Measurements from ENCODE around the gene MED16.

Gene MED16

DNA sequence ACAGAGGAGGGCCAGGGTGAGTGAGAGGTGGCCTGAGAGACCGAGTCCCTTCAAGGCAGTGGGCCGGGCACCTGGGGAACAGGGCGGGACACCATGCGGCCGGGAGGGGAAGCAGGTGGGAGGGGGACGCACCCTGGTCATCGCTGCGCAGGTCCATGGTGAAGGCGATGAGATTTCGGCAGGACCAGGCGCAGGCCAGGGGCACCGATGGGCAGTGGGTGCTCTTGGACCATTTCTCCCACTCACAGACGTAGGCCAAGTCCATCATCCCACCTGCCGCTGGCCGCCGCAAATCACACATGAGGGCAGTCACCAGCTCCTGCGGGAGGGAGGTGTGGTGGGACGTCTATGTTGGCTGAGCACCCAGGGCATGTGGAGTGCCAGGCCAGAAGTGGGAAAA, 2.2 kb downstream of the MED16 start:
- H3K9me3 ChIP-seq (ENCODE audit: insufficient read depth, low read length, severe bottlenecking): no peaks in the 10 kb centered on the region
- ATAC-seq (ENCODE audit: insufficient read depth, low read depth) (no peak), DNase-seq (no peak)
- no peak overlapping the region for H3K27ac ChIP-seq (ENCODE audit: low read length)
- no peak overlapping the region for H2AFZ ChIP-seq (ENCODE audit: low read depth, low read length)
- peaks cover 27% of the 10 kb centered on the region for H3K4me1 ChIP-seq (ENCODE audit: insufficient read depth, low read length)
- no peaks in the 10 kb centered on the region for H3K27me3 ChIP-seq (ENCODE audit: insufficient read depth, low read length, poor library complexity)
- peaks cover 1% of the 10 kb centered on the region; the same call in 1 of the 2 replicates for H4K20me1 ChIP-seq (ENCODE audit: insufficient read depth, low read length)
- H3K4me2 ChIP-seq (ENCODE audit: insufficient read depth, low read length): peak overlapping the region; percentile 28
- TF ChIP-seq, protein P1, sequence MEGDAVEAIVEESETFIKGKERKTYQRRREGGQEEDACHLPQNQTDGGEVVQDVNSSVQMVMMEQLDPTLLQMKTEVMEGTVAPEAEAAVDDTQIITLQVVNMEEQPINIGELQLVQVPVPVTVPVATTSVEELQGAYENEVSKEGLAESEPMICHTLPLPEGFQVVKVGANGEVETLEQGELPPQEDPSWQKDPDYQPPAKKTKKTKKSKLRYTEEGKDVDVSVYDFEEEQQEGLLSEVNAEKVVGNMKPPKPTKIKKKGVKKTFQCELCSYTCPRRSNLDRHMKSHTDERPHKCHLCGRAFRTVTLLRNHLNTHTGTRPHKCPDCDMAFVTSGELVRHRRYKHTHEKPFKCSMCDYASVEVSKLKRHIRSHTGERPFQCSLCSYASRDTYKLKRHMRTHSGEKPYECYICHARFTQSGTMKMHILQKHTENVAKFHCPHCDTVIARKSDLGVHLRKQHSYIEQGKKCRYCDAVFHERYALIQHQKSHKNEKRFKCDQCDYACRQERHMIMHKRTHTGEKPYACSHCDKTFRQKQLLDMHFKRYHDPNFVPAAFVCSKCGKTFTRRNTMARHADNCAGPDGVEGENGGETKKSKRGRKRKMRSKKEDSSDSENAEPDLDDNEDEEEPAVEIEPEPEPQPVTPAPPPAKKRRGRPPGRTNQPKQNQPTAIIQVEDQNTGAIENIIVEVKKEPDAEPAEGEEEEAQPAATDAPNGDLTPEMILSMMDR (IDR thresholded peaks at IDR 0.05; ENCODE audit: borderline replicate concordance, extremely low read depth, low read length, poor library complexity, severe bottlenecking): no peak
- no peak for TF ChIP-seq EZH2 (IDR thresholded peaks at IDR 0.05; ENCODE audit: borderline replicate concordance, low read depth, low read length, severe bottlenecking)
- H3K36me3 ChIP-seq (ENCODE audit: insufficient read depth, low read length): peaks cover 47% of the 10 kb centered on the region
- no peak overlapping the region for H3K9ac ChIP-seq (ENCODE audit: low read depth, low read length)
- no peak overlapping the region for H3K4me3 ChIP-seq (ENCODE audit: low read depth in 1 of 2, low read length in 2 of 2)
- peaks cover 21% of the 10 kb centered on the region for H3K79me2 ChIP-seq (ENCODE audit: insufficient read depth, low read length)

DNA sequence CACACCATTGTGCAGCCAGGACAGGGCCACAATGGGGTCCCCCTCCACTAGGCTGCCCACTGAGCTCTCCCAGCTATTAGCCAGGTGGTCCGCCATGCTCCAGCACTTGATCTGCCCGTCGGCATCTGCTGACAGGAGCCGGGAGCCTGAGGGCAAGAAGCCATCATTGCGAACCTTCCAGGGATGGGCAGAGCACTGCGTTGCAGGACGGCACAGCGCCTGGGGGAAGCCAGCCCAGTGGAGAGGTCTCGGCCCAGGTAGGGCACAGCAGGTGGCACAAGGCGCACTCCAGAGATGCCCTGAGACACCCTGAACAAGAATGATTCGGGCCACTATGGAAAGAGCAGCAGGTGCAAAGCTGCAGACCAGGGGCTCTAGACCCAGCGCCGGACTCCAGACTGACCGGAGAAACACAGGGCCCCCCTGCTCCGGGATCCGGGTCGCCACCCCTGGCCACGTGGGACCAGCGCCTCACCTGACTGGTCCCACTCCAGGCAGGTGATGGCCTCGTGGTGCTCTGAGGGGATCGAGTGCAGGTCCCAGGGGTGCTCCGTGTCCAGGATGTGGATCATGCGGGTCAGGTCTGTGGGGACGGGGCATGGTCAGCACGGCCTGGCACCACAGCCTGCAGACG, 3.2 kb downstream of the MED16 start:
- no peak for ATAC-seq (ENCODE audit: insufficient read depth, low read depth)
- Histone ChIP-seq H3K27me3 (ENCODE audit: insufficient read depth, low read length, poor library complexity) (no peaks in the 10 kb centered on the region), H3K9me3 (ENCODE audit: insufficient read depth, low read length, severe bottlenecking) (no peaks in the 10 kb centered on the region), H3K36me3 (ENCODE audit: insufficient read depth, low read length) (peaks cover 57% of the 10 kb centered on the region), H3K79me2 (ENCODE audit: insufficient read depth, low read length) (peaks cover 21% of the 10 kb centered on the region), H3K4me2 (ENCODE audit: insufficient read depth, low read length) (no peak overlapping the region), H2AFZ (ENCODE audit: low read depth, low read length) (no peak overlapping the region), H3K27ac (ENCODE audit: low read length) (no peak overlapping the region), H4K20me1 (ENCODE audit: insufficient read depth, low read length) (peaks cover 5% of the 10 kb centered on the region; the same call in 1 of the 2 replicates), H3K4me1 (ENCODE audit: insufficient read depth, low read length) (peaks cover 27% of the 10 kb centered on the region), H3K9ac (ENCODE audit: low read depth, low read length) (no peak overlapping the region), H3K4me3 (ENCODE audit: low read depth in 1 of 2, low read length in 2 of 2) (no peak overlapping the region)
- no peak for TF ChIP-seq EZH2 (IDR thresholded peaks at IDR 0.05; ENCODE audit: borderline replicate concordance, low read depth, low read length, severe bottlenecking)
- TF ChIP-seq, protein P1 (IDR thresholded peaks at IDR 0.05; ENCODE audit: borderline replicate concordance, extremely low read depth, low read length, poor library complexity, severe bottlenecking): no peak
- DNase-seq: no peak

DNA sequence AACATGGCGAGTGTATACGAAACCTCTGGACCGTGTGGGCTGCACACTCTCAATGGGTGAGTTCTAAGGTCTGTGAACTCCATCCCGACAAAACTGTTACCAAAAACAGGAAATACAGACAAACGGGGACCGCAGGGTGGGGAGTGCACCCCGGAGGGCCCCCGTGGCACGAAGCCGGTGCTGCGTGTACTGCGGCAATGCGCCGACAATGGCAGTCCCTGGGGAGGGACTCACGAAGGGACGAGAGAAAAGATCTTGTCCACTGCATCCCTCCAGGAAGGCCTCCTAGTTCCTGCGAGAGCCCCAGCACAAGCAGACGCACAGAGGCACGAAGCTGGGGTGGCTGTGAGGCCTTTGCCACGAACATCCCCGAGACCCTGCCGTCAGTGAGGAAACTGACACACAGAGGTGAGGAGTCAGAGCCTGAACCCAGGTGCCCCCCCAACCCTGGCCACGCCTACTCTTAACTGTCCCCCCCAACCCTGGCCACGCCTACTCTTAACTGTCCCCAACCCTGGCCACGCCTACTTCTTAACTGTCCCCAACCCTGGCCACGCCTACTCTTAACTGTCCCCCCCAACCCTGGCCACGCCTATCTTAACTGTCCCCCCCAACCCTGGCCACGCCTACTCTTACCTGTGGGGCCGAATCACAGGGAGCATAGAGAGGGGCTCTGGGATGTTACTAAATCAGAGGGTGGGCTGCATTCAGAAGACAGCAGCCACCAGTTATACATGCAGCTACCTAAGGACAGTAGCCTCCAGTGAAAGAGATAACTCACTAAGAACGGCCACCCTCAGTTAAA, 4.2 kb downstream of the MED16 start:
- no peak overlapping the region for H3K4me2 ChIP-seq (ENCODE audit: insufficient read depth, low read length)
- no peak for DNase-seq

More for the DNA sequence above, 4.2 kb downstream of the MED16 start:
- H3K79me2 ChIP-seq (ENCODE audit: insufficient read depth, low read length): peaks cover 21% of the 10 kb centered on the region
- TF ChIP-seq, protein P1 (IDR thresholded peaks at IDR 0.05; ENCODE audit: borderline replicate concordance, extremely low read depth, low read length, poor library complexity, severe bottlenecking): no peak
- TF ChIP-seq EZH2 (IDR thresholded peaks at IDR 0.05; ENCODE audit: borderline replicate concordance, low read depth, low read length, severe bottlenecking): no peak
- peaks cover 20% of the 10 kb centered on the region for H3K4me1 ChIP-seq (ENCODE audit: insufficient read depth, low read length)
- peaks cover 65% of the 10 kb centered on the region for H3K36me3 ChIP-seq (ENCODE audit: insufficient read depth, low read length)
- H4K20me1 ChIP-seq (ENCODE audit: insufficient read depth, low read length): peaks cover 5% of the 10 kb centered on the region
- no peak for ATAC-seq (ENCODE audit: insufficient read depth, low read depth)
- no peak overlapping the region for H2AFZ ChIP-seq (ENCODE audit: low read depth, low read length)
- H3K27ac ChIP-seq (ENCODE audit: low read length): no peak overlapping the region
- no peaks in the 10 kb centered on the region for H3K9me3 ChIP-seq (ENCODE audit: insufficient read depth, low read length, severe bottlenecking)
- no peak overlapping the region for H3K9ac ChIP-seq (ENCODE audit: low read depth, low read length)
- H3K27me3 ChIP-seq (ENCODE audit: insufficient read depth, low read length, poor library complexity): no peaks in the 10 kb centered on the region
- no peak overlapping the region for H3K4me3 ChIP-seq (ENCODE audit: low read depth in 1 of 2, low read length in 2 of 2)
